Liver (tissue), 9 donors: ENCODE results near the gene C5orf58. TPM values are rescaled to one million over a fixed set of nuclear protein-coding genes. Genes with fewer than 3 reads are reported as not detected.

Experiments used
- DNase-seq: peaks from one replicate; pipeline ENCODE4 v3.0.0-alpha.2; 2017; ENCODE audit warnings: low spot score
- H3K27ac ChIP-seq, 2 donors: one replicate each; pipeline ENCODE4 v1.7.0; 2013; ENCODE audit warnings: inconsistent platforms in 2 of 2, low read length in 2 of 2, control low read depth in 1 of 2, low read depth in 1 of 2, mild to moderate bottlenecking in 1 of 2
- H3K27me3 ChIP-seq, 4 donors: one replicate each; pipeline versions ENCODE4 v1.6.1 to v1.7.0; 2013; ENCODE audit warnings: low read length in 3 of 4, inconsistent platforms in 1 of 4, mild to moderate bottlenecking in 1 of 4, moderate library complexity in 1 of 4; ENCODE audit not compliant: control insufficient read depth in 4 of 4, insufficient read depth in 4 of 4
- H3K36me3 ChIP-seq, 4 donors: one replicate each; pipeline versions ENCODE4 v1.6.1 to v1.7.0; 2013; ENCODE audit warnings: low read length in 3 of 4, mild to moderate bottlenecking in 3 of 4, low read depth in 1 of 4, moderate library complexity in 1 of 4; ENCODE audit not compliant: control insufficient read depth in 4 of 4, insufficient read depth in 3 of 4
- H3K4me1 ChIP-seq, 4 donors: one replicate each; pipeline versions ENCODE4 v1.6.1 to v1.7.0; 2013; ENCODE audit warnings: low read length in 3 of 4, mild to moderate bottlenecking in 3 of 4, moderate library complexity in 1 of 4; ENCODE audit not compliant: control insufficient read depth in 4 of 4, insufficient read depth in 4 of 4
- H3K4me3 ChIP-seq, 3 donors: one replicate each; pipeline versions ENCODE4 v1.6.1 to v1.7.0; 2013; ENCODE audit warnings: low read length in 3 of 3, control low read depth in 1 of 3, low read depth in 1 of 3, mild to moderate bottlenecking in 1 of 3
- H3K9ac ChIP-seq, 2 donors: one replicate each; pipeline ENCODE4 v1.7.0; 2013; ENCODE audit warnings: low read length in 2 of 2, mild to moderate bottlenecking in 2 of 2, moderate library complexity in 2 of 2, control low read depth in 1 of 2, low read depth in 1 of 2
- H3K9me3 ChIP-seq, 4 donors: one replicate each; pipeline versions ENCODE4 v1.6.1 to v1.7.0; 2013; ENCODE audit warnings: low read length in 3 of 4; ENCODE audit not compliant: control insufficient read depth in 4 of 4
- ATF3 ChIP-seq: IDR thresholded peaks from 2 replicates; pipeline ENCODE4 v1.6.1; 2016; ENCODE audit warnings: antibody characterized with exemption
- CTCF ChIP-seq: fragments of 150-350 bp; IDR thresholded peaks from 2 replicates; pipeline ENCODE4 v1.5.1; 2017; ENCODE audit warnings: improper control_type of control experiment, low read depth, low read length; ENCODE audit not compliant: missing input control
- EGR1 ChIP-seq, 2 donors: IDR thresholded peaks; 2 replicates each; pipeline ENCODE4 v1.6.1; 2016 to 2018; ENCODE audit warnings: antibody characterized with exemption in 2 of 2, low read depth in 2 of 2
- FOXA1 ChIP-seq: IDR thresholded peaks from 2 replicates; pipeline ENCODE4 v1.6.1; 2016; ENCODE audit warnings: antibody characterized with exemption
- FOXA2 ChIP-seq: IDR thresholded peaks from 2 replicates; pipeline ENCODE4 v1.6.1; 2016; ENCODE audit warnings: antibody characterized with exemption
- HNF4A ChIP-seq, 2 donors: conservative IDR thresholded peaks; 2 replicates each; pipeline ENCODE4 v1.6.1; 2016; ENCODE audit warnings: antibody characterized with exemption in 2 of 2, mild to moderate bottlenecking in 2 of 2
- HNF4G ChIP-seq: IDR thresholded peaks from 2 replicates; pipeline ENCODE4 v1.6.1; 2016; ENCODE audit warnings: antibody characterized with exemption
- JUND ChIP-seq, 2 donors: IDR thresholded peaks; 2 replicates each; pipeline ENCODE4 v1.6.1; 2016; ENCODE audit warnings: antibody characterized with exemption in 2 of 2
- MAX ChIP-seq: IDR thresholded peaks from 2 replicates; pipeline ENCODE4 v1.6.1; 2016; ENCODE audit warnings: antibody characterized with exemption
- NR2F2 ChIP-seq: IDR thresholded peaks from 2 replicates; pipeline ENCODE4 v1.6.1; 2016; ENCODE audit warnings: antibody characterized with exemption
- REST ChIP-seq: IDR thresholded peaks from 2 replicates; pipeline ENCODE4 v1.6.1; 2016; ENCODE audit warnings: antibody characterized with exemption, mild to moderate bottlenecking
- RXRA ChIP-seq, 2 donors: IDR thresholded peaks; 2 replicates each; pipeline ENCODE4 v1.6.1; 2017 to 2018; ENCODE audit warnings: antibody characterized with exemption in 2 of 2, mild to moderate bottlenecking in 1 of 2
- TAF1 ChIP-seq: conservative IDR thresholded peaks from 2 replicates; pipeline ENCODE4 v1.6.1; 2016; ENCODE audit warnings: antibody characterized with exemption, mild to moderate bottlenecking
- YY1 ChIP-seq: IDR thresholded peaks from 2 replicates; pipeline ENCODE4 v1.6.1; 2016; ENCODE audit warnings: antibody characterized with exemption, mild to moderate bottlenecking
- WGBS: extraction: QIAGEN DNeasy Blood & Tissue Kit; methylation state at CpG from one replicate; pipeline ENCODE4 v1.1.7; 2013; 5-methylcytosine and 5-hydroxymethylcytosine counted together
- polyA plus RNA-seq, 2 donors: library from polyadenylated mRNA; stranded (reverse) in 1 of 2; unstranded in 1 of 2; fragments of 200-250 nt in 1 of 2; fragments of >200 nt in 1 of 2; fragmentation: Nextera tagmentation in 1 of 2; extraction: Ambion mirVana in 1 of 2; gene quantifications; one replicate each; pipeline versions ENCODE4 v1.2.1 to v1.2.3, GENCODE V29; 2013 to 2015
- total RNA-seq, 2 donors: library from RNA; depleted of rRNA; stranded (reverse); fragments of >200 nt; gene quantifications; one replicate each; pipeline ENCODE4 v1.2.3, GENCODE V29; 2014
- donor health status: healthy.
- donor health status: healthy.
- donor health status: healthy.
- donor health status: healthy.
- donor health status: healthy.

C5orf58 gene
- total and polyA plus RNA-seq, 4 donors, result 0.64 TPM; not detected in 3

GRCh38 chr5:170283296-170283695 lies 50.5 kb downstream of the C5orf58 start (continued):
- TF ChIP-seq REST, result no peak
- no peak for TF ChIP-seq ATF3
- TF ChIP-seq TAF1, result no peak
- TF ChIP-seq HNF4G, result no peak
- TF ChIP-seq JUND (IDR thresholded peaks at IDR 0.05), result no peak
- TF ChIP-seq HNF4A (conservative IDR thresholded peaks at IDR 0.05), result no peak

- 64% methylated on average over 2 of the region's 2 CpGs for WGBS
- H3K9me3 ChIP-seq, result peaks cover 0 to 8% (median 0%) of the 10 kb centered on the region in 4 donors
- peaks cover 0 to 9% (median 0%) of the 10 kb centered on the region in 4 donors for H3K36me3 ChIP-seq
- DNase-seq, result no peak
- H3K9ac ChIP-seq, result no peak overlapping the region
- no peak overlapping the region for H3K27ac ChIP-seq
- H3K4me3 ChIP-seq, result no peak overlapping the region
- TF ChIP-seq HNF4A (conservative IDR thresholded peaks at IDR 0.05) (no peak), FOXA1 (no peak), JUND (IDR thresholded peaks at IDR 0.05) (no peak), RXRA (IDR thresholded peaks at IDR 0.05) (no peak), MAX (no peak), ATF3 (no peak), TAF1 (no peak), REST (no peak), FOXA2 (no peak), CTCF (no peak), EGR1 (IDR thresholded peaks at IDR 0.05; ENCODE audit: low read depth in 2 of 2) (no peak), YY1 (no peak), NR2F2 (no peak), HNF4G (no peak)
- no peaks in the 10 kb centered on the region for H3K27me3 ChIP-seq
- peaks cover 0 to 1% (median 0%) of the 10 kb centered on the region in 4 donors for H3K4me1 ChIP-seq
Observed at GRCh38 chr5:170284231-170284630, 51.4 kb downstream of the C5orf58 start.
